HG03565 (cell line): ENCODE measurements around the gene ZBTB20.
A peak's percentile ranks its signal among the peaks of the same experiment; 100 is the strongest.

ENCODE experiments used
- ATAC-seq: cut with Tn5 transposase; IDR thresholded peaks from one replicate; pipeline ENCODE4 v1.9.1; 2021; ENCODE audit warnings: mild to moderate bottlenecking, moderate library complexity; ENCODE audit not compliant: unreplicated experiment

The ZBTB20 gene

DNA sequence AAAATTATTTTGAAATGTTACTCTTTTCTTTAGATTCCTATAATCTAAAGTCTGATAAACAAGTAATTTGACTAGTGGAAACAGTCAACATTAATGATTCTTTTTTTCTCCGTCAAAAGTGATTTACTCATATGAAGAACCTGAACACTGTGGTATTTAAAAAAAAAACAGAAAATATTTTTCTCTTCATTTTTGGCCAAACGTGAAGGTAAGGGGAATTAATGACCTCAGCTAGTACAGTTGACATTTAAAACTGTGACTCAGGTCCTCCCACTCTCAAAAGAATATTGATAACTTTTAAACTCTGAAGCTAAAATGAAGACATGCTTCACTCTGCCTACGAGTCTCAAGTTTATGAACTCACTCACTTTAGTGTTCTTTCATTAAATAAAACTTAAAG is 818.7 kb downstream of the ZBTB20 start:
- ATAC-seq, result no peak

DNA sequence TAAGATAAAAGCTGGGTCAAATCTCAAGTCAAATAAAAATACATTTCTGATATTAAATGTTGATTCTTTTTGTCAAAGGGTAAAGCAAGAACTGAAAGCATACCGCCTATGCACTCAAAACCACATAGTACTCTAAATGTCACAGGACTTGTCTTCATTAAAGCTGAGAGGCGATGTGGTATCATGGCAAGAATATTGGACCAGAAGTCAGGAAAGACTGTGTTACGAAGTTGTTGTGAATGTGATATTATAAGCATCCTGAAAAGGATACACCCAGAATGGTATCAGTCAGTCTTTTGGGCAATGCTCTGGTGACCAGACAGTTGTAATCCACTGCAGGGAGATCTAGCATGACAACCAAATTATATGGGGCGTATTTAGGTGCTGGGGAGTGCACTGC is 819.4 kb downstream of the ZBTB20 start:
- no peak for ATAC-seq

- ATAC-seq, result no peak
These were observed 823.4 kb downstream of the ZBTB20 start for GRCh38 chr3:114323546-114324254.

- no peak for ATAC-seq
These were observed 826.8 kb downstream of the ZBTB20 start for GRCh38 chr3:114320246-114320645.

GRCh38 chr3:114319453-114319852 is 827.6 kb downstream of the ZBTB20 start:
- no peak for ATAC-seq

GRCh38 chr3:114318295-114318694 is 828.8 kb downstream of the ZBTB20 start:
- ATAC-seq, result no peak

- no peak for ATAC-seq
These were observed 832.8 kb downstream of the ZBTB20 start for GRCh38 chr3:114314282-114314681.

DNA sequence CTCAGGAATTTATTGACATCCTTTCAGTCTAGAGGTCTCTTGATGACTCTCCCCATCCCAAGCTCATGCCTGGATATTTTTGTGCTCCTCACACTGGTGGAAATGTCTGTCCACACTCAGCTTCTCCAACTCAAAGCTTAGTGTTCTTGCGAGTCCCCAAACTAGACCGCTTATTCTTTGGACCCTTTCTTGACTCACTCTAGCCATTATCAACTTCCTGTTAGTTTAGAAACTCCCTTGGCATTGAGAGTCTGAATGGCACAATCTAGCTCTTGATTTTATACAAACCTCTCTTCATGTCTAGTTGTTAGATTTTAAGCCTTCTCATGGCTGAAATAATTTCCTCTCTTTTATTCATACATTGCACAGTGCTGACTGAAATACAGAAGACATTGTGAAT is 833.7 kb downstream of the ZBTB20 start:
- no peak for ATAC-seq

- no peak for ATAC-seq
These were observed 836.4 kb downstream of the ZBTB20 start for GRCh38 chr3:114310695-114311094.

DNA sequence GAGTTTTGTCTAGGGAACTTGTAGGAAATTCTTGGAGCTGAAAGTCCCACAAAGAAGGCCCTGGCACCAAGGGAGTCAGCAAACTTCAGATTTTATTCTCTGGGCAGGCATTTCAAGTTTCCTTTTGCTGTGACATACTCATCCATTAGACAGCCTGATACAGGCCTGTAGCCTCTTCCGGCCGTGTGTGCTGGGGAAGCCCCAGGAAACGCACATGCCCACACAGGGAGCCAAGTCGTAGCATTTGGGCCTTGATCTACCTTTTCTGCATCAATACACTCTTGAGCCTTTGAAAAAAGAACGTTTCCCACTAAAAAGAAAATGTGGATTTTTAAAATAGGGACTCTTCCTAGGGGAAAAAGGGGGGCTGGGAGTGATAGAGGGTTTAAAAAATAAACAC is 838.3 kb downstream of the ZBTB20 start:
- ATAC-seq, result peak; percentile 61

DNA sequence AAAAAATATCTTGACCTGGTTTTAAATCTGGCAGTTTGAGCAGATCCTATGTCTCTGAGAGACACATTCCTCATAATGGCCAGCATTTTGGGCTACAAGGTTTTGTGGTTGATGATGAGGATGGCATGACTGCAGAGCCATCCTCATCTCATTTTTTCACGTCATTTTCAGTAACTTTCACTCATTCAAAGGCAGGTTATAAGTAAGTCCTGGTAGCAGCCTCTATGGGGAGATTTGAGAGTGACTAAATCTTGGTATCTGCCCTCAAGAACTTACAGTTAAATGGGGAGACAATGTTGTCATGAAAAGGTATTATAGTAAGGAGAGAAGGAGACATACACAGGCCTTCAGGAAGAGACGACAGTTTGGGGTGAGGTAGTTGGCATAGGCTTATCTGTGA is 838.7 kb downstream of the ZBTB20 start:
- ATAC-seq, result peak; percentile 10

DNA sequence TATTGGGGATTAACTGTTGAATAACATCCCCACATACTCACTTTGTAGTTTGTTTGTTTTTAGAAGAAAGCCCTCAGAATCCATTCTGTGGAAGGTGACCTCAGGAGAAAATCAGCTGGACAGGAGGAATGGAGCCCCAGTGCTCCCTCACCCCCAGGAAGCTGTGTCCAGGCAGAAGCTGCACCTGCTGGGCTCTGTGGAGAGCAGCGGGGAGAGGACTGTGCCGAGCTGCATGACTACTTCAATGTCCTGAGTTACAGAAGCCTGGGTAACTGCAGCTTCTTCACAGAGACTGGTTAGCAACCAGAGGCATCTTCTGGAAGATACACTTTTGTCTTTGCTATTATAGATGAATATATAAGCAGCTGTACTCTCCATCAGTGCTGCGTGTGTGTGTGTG is 839.3 kb downstream of the ZBTB20 start:
- no peak for ATAC-seq

- ATAC-seq, result peak; percentile 49
These were observed 839.8 kb downstream of the ZBTB20 start for GRCh38 chr3:114307222-114307830.

- no peak for ATAC-seq
These were observed 847.0 kb downstream of the ZBTB20 start for GRCh38 chr3:114299941-114300624.

DNA sequence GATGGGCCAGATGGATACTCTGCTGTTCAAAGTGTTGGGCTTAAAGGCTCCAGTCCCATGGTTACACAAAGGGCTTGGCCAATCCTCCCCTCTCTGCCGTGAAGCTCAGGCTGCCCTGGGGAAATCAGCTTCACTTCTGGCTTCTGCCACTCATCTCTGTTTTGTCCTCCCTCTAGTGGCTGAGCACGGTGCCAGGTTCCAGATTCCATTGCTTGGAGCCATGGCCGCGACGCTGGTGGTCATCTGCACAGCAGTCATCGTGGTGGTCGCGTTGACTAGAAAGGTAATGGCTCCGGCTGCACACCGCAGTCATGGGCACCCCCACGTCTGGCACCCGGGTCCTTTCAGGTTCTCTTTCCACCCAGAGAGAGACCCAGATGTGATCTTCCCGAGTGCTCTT is 847.7 kb downstream of the ZBTB20 start:
- no peak for ATAC-seq

- no peak for ATAC-seq
These were observed 851.1 kb downstream of the ZBTB20 start for GRCh38 chr3:114295946-114296345.

DNA sequence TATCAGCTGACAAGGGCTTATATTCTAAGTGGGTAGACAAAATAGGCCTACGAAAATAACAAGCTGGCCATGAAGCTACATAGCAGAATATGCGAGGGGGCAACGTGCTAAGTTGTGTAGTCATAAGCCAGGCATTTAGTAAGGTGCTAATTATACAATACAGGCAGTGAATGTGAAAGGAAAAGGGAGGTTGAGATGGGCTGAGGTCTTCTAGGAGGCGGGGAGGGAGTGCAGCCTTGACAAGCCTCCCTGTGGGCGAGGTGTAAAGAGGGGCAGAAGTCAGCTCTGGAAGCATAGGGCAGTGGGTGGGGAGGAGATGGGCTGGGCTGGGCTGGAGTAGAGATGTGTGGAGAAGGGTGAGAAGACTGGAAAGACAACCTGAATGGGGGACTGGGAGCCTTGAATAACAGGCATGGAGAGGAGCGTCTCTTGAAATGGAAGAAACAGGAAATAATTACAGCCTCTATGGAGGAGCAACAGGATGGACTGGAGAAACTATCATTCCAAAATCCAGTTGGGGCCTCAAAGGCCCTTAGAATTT is 852.1 kb downstream of the ZBTB20 start:
- ATAC-seq, result no peak

- ATAC-seq, result no peak
These were observed 853.1 kb downstream of the ZBTB20 start, which contains the start of gene TIGIT for GRCh38 chr3:114293838-114294535. TIGIT (plus strand) TSS chr3:114294028; CDS start chr3:114294062, 34 bp downstream.

DNA sequence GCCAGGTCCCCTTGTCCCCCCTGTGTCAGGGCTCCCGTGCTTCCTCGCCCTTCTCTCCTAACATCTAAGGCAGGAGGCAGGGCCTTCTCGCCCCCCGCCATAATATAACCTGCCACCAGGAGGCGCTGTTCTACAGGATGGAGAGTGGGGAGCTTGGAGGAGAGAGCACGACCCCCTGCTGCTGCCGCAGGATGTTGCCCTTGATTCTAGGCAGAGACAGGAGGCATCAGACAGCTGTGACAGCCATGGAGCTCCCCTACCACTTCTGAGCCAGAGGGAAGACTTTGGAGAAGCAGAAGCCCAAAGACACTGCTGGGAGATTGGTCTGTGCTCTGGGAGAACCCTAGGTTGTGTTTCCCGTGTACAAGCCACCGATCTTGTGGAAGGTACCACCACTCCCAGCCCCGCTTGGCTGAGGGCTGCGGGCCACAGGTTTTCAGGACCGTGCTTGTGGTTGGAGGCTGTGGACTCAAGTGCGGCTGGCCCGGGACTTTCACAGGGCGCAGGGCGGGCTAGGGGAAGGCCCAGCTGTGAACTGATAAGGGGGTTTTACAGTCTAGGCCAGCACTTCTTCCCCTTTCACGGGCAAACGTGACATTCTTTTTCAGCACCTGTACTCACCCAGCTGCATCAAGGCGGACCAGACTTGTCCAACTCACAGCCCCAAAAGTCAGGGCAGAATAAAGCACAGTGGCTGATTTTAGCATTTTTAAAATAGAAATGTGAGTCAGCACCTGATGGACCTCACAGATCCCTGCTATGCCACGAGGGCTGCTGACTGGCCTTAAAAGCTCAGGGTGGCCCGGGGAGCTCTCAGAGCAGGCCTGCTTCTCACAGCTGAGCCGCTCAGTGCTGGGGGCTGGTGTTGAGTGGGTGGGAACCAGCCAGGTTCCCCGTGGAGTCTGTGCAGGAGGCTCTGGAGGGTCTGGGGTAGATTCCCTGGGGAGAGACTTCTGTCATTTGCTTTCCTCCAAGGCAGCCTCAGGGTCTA is 855.9 kb downstream of the ZBTB20 start:
- peak; percentile 83 for ATAC-seq

GRCh38 chr3:114286266-114286665 is 860.8 kb downstream of the ZBTB20 start:
- no peak for ATAC-seq
